Measurements from ENCODE around the gene RAPGEF1. TPM values are rescaled to one million over a fixed set of nuclear protein-coding genes. Genes with fewer than 3 reads are reported as not detected.

Gene RAPGEF1
- total and polyA plus RNA-seq, 2 of the 13 experiments (the other 11 are each of a cell fraction or from before 2014, with no cell fraction given): 21.2 to 38.9 TPM

DNA sequence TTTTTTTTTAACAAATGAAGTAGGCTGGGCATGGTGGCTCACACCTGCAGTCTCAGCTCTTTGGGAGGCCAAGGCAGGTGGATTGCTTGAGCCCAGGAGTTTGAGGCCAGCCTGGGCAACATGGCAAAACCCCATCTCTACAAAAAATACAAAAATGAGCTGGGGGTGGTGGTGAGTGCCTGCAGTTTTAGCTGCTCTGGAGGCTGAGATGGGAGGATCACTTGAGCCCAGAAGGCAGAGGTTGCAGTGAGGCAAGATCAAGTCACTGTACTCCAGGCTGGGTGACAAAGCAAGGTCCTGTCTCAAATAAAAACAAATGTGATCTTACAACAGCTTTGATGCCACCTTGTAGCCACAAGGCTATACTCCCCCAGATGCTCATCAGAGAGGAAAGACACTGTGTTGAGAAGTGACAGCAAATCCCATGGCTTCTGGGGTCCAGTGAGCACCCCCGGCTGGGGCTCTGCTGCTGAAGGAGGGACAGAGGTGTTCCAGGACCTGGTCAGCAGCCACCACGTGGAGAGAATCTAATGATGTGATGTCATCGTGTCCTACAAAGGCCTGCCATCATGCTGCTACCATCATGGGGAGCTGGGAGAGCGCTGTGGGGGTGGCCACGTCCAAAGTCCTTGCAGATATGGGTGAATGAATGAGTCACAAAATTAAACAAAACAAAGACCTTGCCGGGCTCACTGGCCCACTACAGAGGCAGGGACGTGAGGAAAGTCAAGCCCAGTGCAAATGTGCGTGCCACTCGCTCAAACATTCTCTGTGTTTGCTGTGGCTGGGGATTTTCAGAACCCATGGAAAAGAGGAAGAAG, 133.9 kb downstream of the RAPGEF1 start (continued):
- TF ChIP-seq AKAP8 (CRISPR knock-in tag; IDR thresholded peaks at IDR 0.05): no peak
- peak; percentile 25; the same call in 1 of the 2 replicates for TF ChIP-seq GABPB1 (CRISPR knock-in tag; IDR thresholded peaks at IDR 0.05)
- TF ChIP-seq YEATS4 (CRISPR knock-in tag; IDR thresholded peaks at IDR 0.05; ENCODE audit: borderline replicate concordance): peak; percentile 75
- TF ChIP-seq CBX5 (CRISPR knock-in tag; IDR thresholded peaks at IDR 0.05; ENCODE audit: borderline replicate concordance): peak; percentile 80; the same call in 1 of the 2 replicates
- peak; percentile 37 for TF ChIP-seq TBL1XR1 (IDR thresholded peaks at IDR 0.05; ENCODE audit: borderline replicate concordance, low read length, partially characterized antibody)
- peak; percentile 77; the same call in 1 of the 2 replicates for TF ChIP-seq FOXK1 (CRISPR knock-in tag; IDR thresholded peaks at IDR 0.05; ENCODE audit: borderline replicate concordance, low read depth)
- TF ChIP-seq SP1 (IDR thresholded peaks at IDR 0.05): no peak
- peak; percentile 41; the same call in 1 of the 2 replicates for TF ChIP-seq SP1 (CRISPR knock-in tag; IDR thresholded peaks at IDR 0.05)
- TF ChIP-seq POLR2AphosphoS5 (IDR thresholded peaks at IDR 0.05; ENCODE audit: low read depth, low read length): peak; percentile 61

DNA sequence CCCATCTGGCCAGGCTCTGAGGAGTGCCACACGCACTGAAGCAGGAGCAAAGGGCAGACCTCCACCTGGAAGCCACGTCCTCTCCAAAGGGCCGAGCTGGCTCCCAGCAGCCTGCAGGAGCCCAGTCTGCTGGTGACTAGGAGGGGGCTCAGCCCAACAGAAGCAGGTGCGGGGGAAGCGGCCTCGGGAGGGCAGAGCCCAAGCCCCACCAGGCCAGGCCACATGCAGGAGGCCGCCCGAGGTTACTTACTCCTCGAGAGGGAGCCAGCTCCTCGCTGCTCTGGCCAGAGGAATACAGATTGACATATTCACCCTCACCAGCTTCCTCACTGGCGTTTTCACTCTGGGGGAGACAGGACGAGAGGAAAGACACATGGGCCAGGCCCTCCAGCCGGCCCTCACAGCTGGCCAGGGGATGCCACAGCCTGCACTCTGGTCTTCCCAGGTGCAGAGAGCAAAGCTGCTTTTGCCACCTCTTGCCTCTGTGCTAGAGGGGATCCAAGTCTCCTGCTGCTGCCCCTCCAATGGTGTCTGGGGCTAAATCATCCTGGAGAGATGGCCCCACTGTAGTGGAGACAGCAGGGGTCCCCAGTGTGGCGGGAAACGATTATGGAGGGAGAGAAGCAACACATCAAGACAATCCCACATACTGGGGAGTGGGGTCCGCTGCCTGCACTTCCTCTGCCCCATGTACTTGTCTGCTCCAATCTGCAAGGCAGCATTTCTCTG, 136.0 kb downstream of the RAPGEF1 start:
- BruUV-seq (replicated peaks): no TSS peak
- Histone ChIP-seq H3K27me3 (ENCODE audit: control insufficient read depth in 1 of 2, insufficient read depth in 2 of 2, low read length in 2 of 2) (no peaks in the 10 kb centered on the region), H2AFZ (ENCODE audit: low read length) (no peak overlapping the region), H3K27ac (ENCODE audit: extremely low read length, insufficient read depth, low read length) (no peak overlapping the region), H3K4me3 (replicated peaks in 1 of 3; ENCODE audit: insufficient read depth in 1 of 3, low read depth in 2 of 3, low read length in 3 of 3) (no peak overlapping the region), H3K4me2 (ENCODE audit: low read depth, low read length) (no peak overlapping the region), H3K9me3 (ENCODE audit: low read length) (no peaks in the 10 kb centered on the region), H3K9ac (ENCODE audit: insufficient read depth, low read depth, low read length) (no peak overlapping the region), H4K20me1 (ENCODE audit: insufficient read depth, low read length) (no peaks in the 10 kb centered on the region), H3K79me2 (ENCODE audit: insufficient read depth, low read length) (no peaks in the 10 kb centered on the region), H3K36me3 (replicated peaks in 1 of 2; ENCODE audit: control insufficient read depth in 1 of 2, insufficient read depth in 2 of 2, low read length in 2 of 2) (peaks cover 3 to 5% of the 10 kb centered on the region in 2 experiments; a peak in 4 of 5 replicates), H3K4me1 (ENCODE audit: insufficient read depth, low read length) (peaks cover 80% of the 10 kb centered on the region)
- ChIA-PET CTCF (ENCODE audit: low intra/inter-chr PET ratio, low total read pairs) (no interaction called here), POLR2A (interaction anchor here (1.5 to 2.0 kb wide), 2 partner anchors 132 to 133 kb away, joined by 4 to 8 read pairs; no protein-coding TSS in a partner anchor)
- DNase-seq (ENCODE audit: low spot score): no peak
- FAIRE-seq: no peak
- ATAC-seq: no peak
- intact Hi-C loops (cut with micrococcal nuclease; ENCODE audit: unreplicated experiment): no loop called here
- in situ Hi-C loops (cut with HindIII; ENCODE audit: extremely low pct_ligation_motif_present, low pct_unique_long_range_greater_than_20kb): no loop called here
- 97% methylated on average over 7 of the region's 16 CpGs for WGBS (ENCODE audit: low lambda C conversion rate)
- TF ChIP-seq SYNCRIP (IDR thresholded peaks at IDR 0.05; ENCODE audit: insufficient read depth, low read depth, low read length): no peak
- TF ChIP-seq MAX (IDR thresholded peaks at IDR 0.05): no peak
- no peak for TF ChIP-seq KDM5A (IDR thresholded peaks at IDR 0.05; ENCODE audit: borderline replicate concordance, low read length)
- no peak for TF ChIP-seq JUNB (CRISPR knock-in tag; IDR thresholded peaks at IDR 0.05; ENCODE audit: borderline replicate concordance)
- no peak for TF ChIP-seq KIAA2018 (CRISPR knock-in tag; IDR thresholded peaks at IDR 0.05; ENCODE audit: borderline replicate concordance)
